IPS-20b (cell line): ENCODE data around the gene AP4M1.

Experiments used
- H3K27ac ChIP-seq: one replicate; pipeline ENCODE4 v1.5.1; 2013; ENCODE audit warnings: low read length
- H3K27me3 ChIP-seq: 2 replicates; pipeline ENCODE4 v1.6.1; 2013; ENCODE audit warnings: mild to moderate bottlenecking, low read length, inconsistent platforms; ENCODE audit not compliant: insufficient read depth
- H3K36me3 ChIP-seq: 2 replicates; pipeline ENCODE4 v1.6.1; 2013; ENCODE audit warnings: low read depth, mild to moderate bottlenecking, inconsistent platforms, low read length, moderate library complexity; ENCODE audit not compliant: insufficient read depth
- H3K4me1 ChIP-seq: 2 replicates; pipeline ENCODE4 v1.6.1; 2013; ENCODE audit warnings: mild to moderate bottlenecking, control low read depth, inconsistent platforms, low read length, moderate library complexity; ENCODE audit not compliant: insufficient read depth
- H3K4me3 ChIP-seq: 2 replicates; pipeline ENCODE4 v1.5.1; 2013; ENCODE audit warnings: mild to moderate bottlenecking, low read length, inconsistent platforms
- H3K9ac ChIP-seq: 2 replicates; pipeline ENCODE4 v1.6.1; 2013; ENCODE audit warnings: low read depth, mild to moderate bottlenecking, inconsistent platforms, low read length, moderate library complexity
- H3K9me3 ChIP-seq: 2 replicates; pipeline ENCODE4 v1.6.1; 2013; ENCODE audit warnings: mild to moderate bottlenecking, low read depth, low read length, inconsistent platforms; ENCODE audit not compliant: insufficient read depth

The AP4M1 gene

GRCh38 chr7:100071018-100071723 lies 30.3 kb upstream of the AP4M1 start:
- Histone ChIP-seq H3K9ac (no peak overlapping the region), H3K27ac (no peak overlapping the region), H3K36me3 (peaks cover 73% of the 10 kb centered on the region), H3K4me3 (no peak overlapping the region), H3K27me3 (no peaks in the 10 kb centered on the region), H3K9me3 (peaks cover 62% of the 10 kb centered on the region), H3K4me1 (no peaks in the 10 kb centered on the region)

- H3K9me3 ChIP-seq, result peaks cover 62% of the 10 kb centered on the region
- no peak overlapping the region for H3K4me3 ChIP-seq
- no peaks in the 10 kb centered on the region for H3K4me1 ChIP-seq
Observed at GRCh38 chr7:100072462-100072861, 29.0 kb upstream of the AP4M1 start.

GRCh38 chr7:100074841-100075240 lies 26.6 kb upstream of the AP4M1 start:
- peaks cover 58% of the 10 kb centered on the region for H3K9me3 ChIP-seq
- H3K9ac ChIP-seq, result no peak overlapping the region
- no peaks in the 10 kb centered on the region for H3K27me3 ChIP-seq
- H3K4me3 ChIP-seq, result no peak overlapping the region
- no peak overlapping the region for H3K27ac ChIP-seq
- H3K36me3 ChIP-seq, result peaks cover 100% of the 10 kb centered on the region
- no peaks in the 10 kb centered on the region for H3K4me1 ChIP-seq

More at GRCh38 chr7:100072462-100072861, 29.0 kb upstream of the AP4M1 start:
- peaks cover 86% of the 10 kb centered on the region for H3K36me3 ChIP-seq
- no peak overlapping the region for H3K27ac ChIP-seq
- no peak overlapping the region for H3K9ac ChIP-seq
- H3K27me3 ChIP-seq, result no peaks in the 10 kb centered on the region

GRCh38 chr7:100075418-100075817 lies 26.0 kb upstream of the AP4M1 start:
- Histone ChIP-seq H3K36me3 (peaks cover 97% of the 10 kb centered on the region), H3K4me1 (no peaks in the 10 kb centered on the region), H3K27ac (no peak overlapping the region), H3K9ac (no peak overlapping the region), H3K4me3 (no peak overlapping the region), H3K27me3 (no peaks in the 10 kb centered on the region), H3K9me3 (peaks cover 52% of the 10 kb centered on the region)

- Histone ChIP-seq H3K9ac (no peak overlapping the region), H3K27ac (no peak overlapping the region), H3K4me1 (no peaks in the 10 kb centered on the region), H3K4me3 (no peak overlapping the region; the same call in 1 of the 2 replicates), H3K27me3 (no peaks in the 10 kb centered on the region), H3K36me3 (peaks cover 80% of the 10 kb centered on the region), H3K9me3 (peaks cover 34% of the 10 kb centered on the region)
Observed at GRCh38 chr7:100077205-100077604, 24.2 kb upstream of the AP4M1 start.

- no peak overlapping the region for H3K9ac ChIP-seq
- peaks cover 61% of the 10 kb centered on the region for H3K36me3 ChIP-seq
- no peak overlapping the region for H3K27ac ChIP-seq
- H3K4me3 ChIP-seq, result no peak overlapping the region
- peaks cover 8% of the 10 kb centered on the region; the same call in 1 of the 2 replicates for H3K4me1 ChIP-seq
- no peaks in the 10 kb centered on the region for H3K27me3 ChIP-seq
- peaks cover 16% of the 10 kb centered on the region for H3K9me3 ChIP-seq
Observed at GRCh38 chr7:100079024-100079560, 22.4 kb upstream of the AP4M1 start.

- Histone ChIP-seq H3K9ac (peak overlapping the region; percentile 100), H3K9me3 (no peaks in the 10 kb centered on the region; the same call in 1 of the 2 replicates), H3K27ac (peak overlapping the region; percentile 79), H3K4me1 (peaks cover 8% of the 10 kb centered on the region; the same call in 1 of the 2 replicates), H3K36me3 (peaks cover 41% of the 10 kb centered on the region), H3K4me3 (peak overlapping the region; percentile 100), H3K27me3 (no peaks in the 10 kb centered on the region)
Observed at GRCh38 chr7:100080907-100081534, 20.4 kb upstream of the AP4M1 start.

GRCh38 chr7:100081535-100082102 lies 19.8 kb upstream of the AP4M1 start, which contains the start of gene ZNF3:
TSS of gene ZNF3 (minus strand) at chr7:100081723. CDS start at chr7:100077357, 4,366 bp downstream.
- H3K9ac ChIP-seq, result peak within 1 kb of the TSS; percentile 100
- H3K4me1 ChIP-seq, result peaks cover 8% of the 10 kb centered on the region; the same call in 1 of the 2 replicates
- peak within 1 kb of the TSS; percentile 100 for H3K4me3 ChIP-seq
- H3K27me3 ChIP-seq, result no peaks in the 10 kb centered on the region
- peak within 1 kb of the TSS; percentile 79 for H3K27ac ChIP-seq
- H3K36me3 ChIP-seq, result peaks cover 35% of the 10 kb centered on the region
- no peaks in the 10 kb centered on the region; the same call in 1 of the 2 replicates for H3K9me3 ChIP-seq

GRCh38 chr7:100082978-100083377 lies 18.5 kb upstream of the AP4M1 start:
- Histone ChIP-seq H3K27me3 (no peaks in the 10 kb centered on the region), H3K9me3 (no peaks in the 10 kb centered on the region), H3K36me3 (peaks cover 22% of the 10 kb centered on the region), H3K27ac (no peak overlapping the region), H3K4me3 (peak overlapping the region; percentile 68; the same call in 1 of the 2 replicates), H3K4me1 (peaks cover 8% of the 10 kb centered on the region; the same call in 1 of the 2 replicates), H3K9ac (no peak overlapping the region; the same call in 1 of the 2 replicates)

GRCh38 chr7:100085515-100085914 lies 15.9 kb upstream of the AP4M1 start:
- Histone ChIP-seq H3K4me3 (no peak overlapping the region), H3K9ac (no peak overlapping the region), H3K27ac (no peak overlapping the region), H3K4me1 (peaks cover 8% of the 10 kb centered on the region; the same call in 1 of the 2 replicates), H3K9me3 (no peaks in the 10 kb centered on the region), H3K27me3 (no peaks in the 10 kb centered on the region), H3K36me3 (peaks cover 3% of the 10 kb centered on the region)

GRCh38 chr7:100087055-100087750 lies 14.2 kb upstream of the AP4M1 start:
- Histone ChIP-seq H3K9me3 (no peaks in the 10 kb centered on the region), H3K4me1 (peaks cover 8% of the 10 kb centered on the region; the same call in 1 of the 2 replicates), H3K27me3 (no peaks in the 10 kb centered on the region), H3K36me3 (peaks cover 20% of the 10 kb centered on the region), H3K9ac (no peak overlapping the region), H3K27ac (no peak overlapping the region), H3K4me3 (no peak overlapping the region)
